GM23338 (cell line): ENCODE measurements around the gene ZNF239. TPM values are rescaled to one million over a fixed set of nuclear protein-coding genes. Genes with fewer than 3 reads are reported as not detected.
"Not testable (repeated sequence)": the region's sequence is repeated elsewhere in the genome, so short reads cannot be mapped to it uniquely, and the experiment has no call there.

Experiments used
- ATAC-seq: fragments of 200-7000 bp; cut with Tn5 transposase; 3 replicates; pipeline ENCODE4 v1.9.1; 2020
- DNase-seq: peaks from one replicate; pipeline ENCODE4 v3.0.0-alpha.2; 2015; ENCODE audit warnings: low spot score
- H2AFZ ChIP-seq: fragments of 200-600 bp; sonication (generic); 2 replicates; pipeline ENCODE4 v1.8.0; 2016; ENCODE audit warnings: antibody characterized with exemption, mild to moderate bottlenecking, moderate library complexity
- H3F3A ChIP-seq: fragments of 200-600 bp; sonication (generic); replicated peaks from 2 replicates; pipeline ENCODE4 v1.8.0; 2017; ENCODE audit warnings: antibody characterized with exemption, mixed run types, low read depth
- H3K27ac ChIP-seq: fragments of 200-600 bp; sonication (generic); 2 replicates; pipeline ENCODE4 v1.6.1; 2016; ENCODE audit warnings: low read depth
- H3K27me3 ChIP-seq: fragments of 200-600 bp; sonication (generic); 2 replicates; pipeline ENCODE4 v1.8.0; 2016; ENCODE audit warnings: mild to moderate bottlenecking, mixed run types, moderate library complexity; ENCODE audit not compliant: insufficient read depth
- H3K36me3 ChIP-seq: fragments of 200-600 bp; sonication (generic); 2 replicates; pipeline ENCODE4 v1.8.0; 2016; ENCODE audit warnings: mild to moderate bottlenecking; ENCODE audit not compliant: insufficient read depth
- H3K4me1 ChIP-seq: fragments of 200-600 bp; sonication (generic); 2 replicates; pipeline ENCODE4 v1.8.0; 2016; ENCODE audit warnings: mild to moderate bottlenecking, moderate library complexity; ENCODE audit not compliant: insufficient read depth
- H3K4me2 ChIP-seq: fragments of 200-600 bp; sonication (generic); 2 replicates; pipeline ENCODE4 v1.7.1; 2017; ENCODE audit warnings: mixed run types
- H3K4me3 ChIP-seq: fragments of 200-600 bp; sonication (generic); 2 replicates; pipeline ENCODE4 v1.6.1; 2016; ENCODE audit warnings: mixed run types
- H3K79me2 ChIP-seq: fragments of 200-600 bp; sonication (generic); replicated peaks from 2 replicates; pipeline ENCODE4 v1.8.0; 2017; ENCODE audit warnings: mild to moderate bottlenecking; ENCODE audit not compliant: insufficient read depth
- H3K9me2 ChIP-seq: fragments of 200-600 bp; sonication (generic); 2 replicates; pipeline ENCODE4 v1.8.0; 2017; ENCODE audit not compliant: insufficient read depth
- H4K20me1 ChIP-seq: fragments of 200-600 bp; sonication (generic); replicated peaks from 2 replicates; pipeline ENCODE4 v1.8.0; 2017; ENCODE audit warnings: mild to moderate bottlenecking; ENCODE audit not compliant: insufficient read depth
- H3K27ac Mint-ChIP-seq: 2 replicates; pipeline ENCODE4 v1.8.0; 2020; ENCODE audit warnings: inconsistent platforms, mild to moderate bottlenecking, moderate library complexity, mixed read lengths
- H3K27me3 Mint-ChIP-seq: 3 replicates; pipeline ENCODE4 v1.8.0; 2022; ENCODE audit warnings: low read depth, mild to moderate bottlenecking, moderate library complexity, mixed read lengths, inconsistent platforms; ENCODE audit not compliant: insufficient read depth, poor library complexity
- H3K36me3 Mint-ChIP-seq: 3 replicates; pipeline ENCODE4 v1.8.0; 2021; ENCODE audit warnings: low read depth, mild to moderate bottlenecking, inconsistent platforms, moderate library complexity, mixed read lengths
- H3K4me1 Mint-ChIP-seq: 3 replicates; pipeline ENCODE4 v1.8.0; 2020; ENCODE audit warnings: mild to moderate bottlenecking, inconsistent platforms, mixed read lengths
- H3K4me3 Mint-ChIP-seq: 3 replicates; pipeline ENCODE4 v1.8.0; 2021; ENCODE audit warnings: moderate library complexity, mild to moderate bottlenecking, inconsistent platforms, mixed read lengths
- H3K9me3 Mint-ChIP-seq: 3 replicates; pipeline ENCODE4 v1.8.0; 2020; ENCODE audit warnings: moderate library complexity, mild to moderate bottlenecking, inconsistent platforms, mixed read lengths
- JUNB ChIP-seq: IDR thresholded peaks from one replicate; pipeline ENCODE4 v1.6.1; 2016; ENCODE audit warnings: antibody characterized with exemption; ENCODE audit not compliant: unreplicated experiment
- NANOG ChIP-seq: IDR thresholded peaks from 2 replicates; pipeline ENCODE4 v1.6.1; 2016; ENCODE audit warnings: antibody characterized with exemption, borderline replicate concordance
- POLR2AphosphoS5 ChIP-seq: IDR thresholded peaks from 2 replicates; pipeline ENCODE4 v1.6.1; 2016; ENCODE audit warnings: antibody characterized with exemption, low read depth
- ZNF114 ChIP-seq: fragments of 250-450 bp; sonication (Bioruptor Pico); IDR thresholded peaks from 2 replicates; pipeline ENCODE4 v1.5.0; 2020; ENCODE audit warnings: mild to moderate bottlenecking, moderate library complexity
- ZNF331 ChIP-seq: fragments of 250-450 bp; sonication (Bioruptor Pico); IDR thresholded peaks from 2 replicates; pipeline ENCODE4 v1.5.0; 2020; ENCODE audit warnings: low read depth, mild to moderate bottlenecking, moderate library complexity
- polyA plus RNA-seq: library from polyadenylated mRNA; unstranded; fragments of >200 nt; fragmentation: Nextera tagmentation; extraction: Ambion mirVana; gene quantifications from 2 replicates; pipeline ENCODE4 v1.2.1, GENCODE V29; 2016
- total RNA-seq: library from RNA; depleted of rRNA; stranded (reverse); fragments of >200 nt; shearing (Covaris generic); gene quantifications from 2 replicates; pipeline ENCODE4 v1.2.3, GENCODE V29; 2014
- TF ChIP-seq, protein P1 (sequence below): IDR thresholded peaks from one replicate; pipeline ENCODE4 v1.6.1; 2018; ENCODE audit warnings: antibody characterized with exemption; ENCODE audit not compliant: unreplicated experiment
- TF ChIP-seq, protein P2 (sequence below): IDR thresholded peaks from 2 replicates; pipeline ENCODE4 v1.6.1; 2016; ENCODE audit warnings: antibody characterized with exemption

The ZNF239 gene
- total and polyA plus RNA-seq, 2 experiments from 2014 or later, result 6.7 to 13.8 TPM

DNA sequence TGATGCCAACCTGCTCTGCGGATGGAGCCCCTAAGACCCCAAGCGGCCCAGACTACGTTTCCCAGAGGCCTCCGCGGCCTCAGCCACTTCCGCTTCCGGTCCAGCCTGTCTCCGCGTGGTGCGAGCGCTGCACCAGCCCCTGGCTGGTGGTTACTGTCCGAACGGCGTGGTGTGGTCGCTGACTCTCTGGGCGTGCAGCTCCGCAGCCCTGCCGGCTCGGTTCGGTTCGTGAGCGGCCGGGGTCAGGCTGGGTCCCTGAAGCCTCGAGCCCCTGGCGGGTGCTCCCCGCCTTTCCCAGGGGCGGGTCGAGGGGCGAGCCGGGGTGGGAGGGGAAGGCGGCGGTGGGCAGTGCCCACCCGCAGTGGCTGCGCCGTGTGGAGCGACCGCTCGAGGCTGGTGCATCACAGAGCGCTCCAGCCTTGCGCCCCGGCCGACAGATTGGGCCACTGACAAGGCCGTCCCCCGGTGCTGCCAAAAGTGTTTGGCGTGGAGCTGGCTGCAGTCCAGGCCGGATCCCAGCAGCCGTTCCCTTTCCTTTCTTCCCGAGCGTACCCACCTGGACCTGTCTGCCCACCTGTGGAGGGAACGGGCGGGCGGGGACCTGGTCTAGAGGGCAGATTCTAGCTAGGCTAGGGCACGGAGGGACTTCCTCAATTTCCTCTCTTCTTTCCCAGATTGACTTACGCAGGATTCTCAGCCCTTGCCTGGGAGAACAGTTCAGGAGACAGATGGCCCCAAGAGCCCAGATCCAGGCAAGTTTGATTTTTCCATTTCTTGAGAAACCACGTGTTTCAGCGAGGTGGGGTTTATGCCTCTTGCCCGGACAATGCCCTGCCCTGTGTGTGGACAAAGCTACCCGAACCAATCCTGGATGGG is 32.1 kb upstream of the ZNF239 start, which contains the start of gene ZNF485 (continued):
- TF ChIP-seq, protein P1, sequence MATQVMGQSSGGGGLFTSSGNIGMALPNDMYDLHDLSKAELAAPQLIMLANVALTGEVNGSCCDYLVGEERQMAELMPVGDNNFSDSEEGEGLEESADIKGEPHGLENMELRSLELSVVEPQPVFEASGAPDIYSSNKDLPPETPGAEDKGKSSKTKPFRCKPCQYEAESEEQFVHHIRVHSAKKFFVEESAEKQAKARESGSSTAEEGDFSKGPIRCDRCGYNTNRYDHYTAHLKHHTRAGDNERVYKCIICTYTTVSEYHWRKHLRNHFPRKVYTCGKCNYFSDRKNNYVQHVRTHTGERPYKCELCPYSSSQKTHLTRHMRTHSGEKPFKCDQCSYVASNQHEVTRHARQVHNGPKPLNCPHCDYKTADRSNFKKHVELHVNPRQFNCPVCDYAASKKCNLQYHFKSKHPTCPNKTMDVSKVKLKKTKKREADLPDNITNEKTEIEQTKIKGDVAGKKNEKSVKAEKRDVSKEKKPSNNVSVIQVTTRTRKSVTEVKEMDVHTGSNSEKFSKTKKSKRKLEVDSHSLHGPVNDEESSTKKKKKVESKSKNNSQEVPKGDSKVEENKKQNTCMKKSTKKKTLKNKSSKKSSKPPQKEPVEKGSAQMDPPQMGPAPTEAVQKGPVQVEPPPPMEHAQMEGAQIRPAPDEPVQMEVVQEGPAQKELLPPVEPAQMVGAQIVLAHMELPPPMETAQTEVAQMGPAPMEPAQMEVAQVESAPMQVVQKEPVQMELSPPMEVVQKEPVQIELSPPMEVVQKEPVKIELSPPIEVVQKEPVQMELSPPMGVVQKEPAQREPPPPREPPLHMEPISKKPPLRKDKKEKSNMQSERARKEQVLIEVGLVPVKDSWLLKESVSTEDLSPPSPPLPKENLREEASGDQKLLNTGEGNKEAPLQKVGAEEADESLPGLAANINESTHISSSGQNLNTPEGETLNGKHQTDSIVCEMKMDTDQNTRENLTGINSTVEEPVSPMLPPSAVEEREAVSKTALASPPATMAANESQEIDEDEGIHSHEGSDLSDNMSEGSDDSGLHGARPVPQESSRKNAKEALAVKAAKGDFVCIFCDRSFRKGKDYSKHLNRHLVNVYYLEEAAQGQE, result no peak
- TF ChIP-seq POLR2AphosphoS5 (peak; percentile 90), ZNF114 (CRISPR knock-in tag) (no peak), ZNF331 (CRISPR knock-in tag) (no peak)

DNA sequence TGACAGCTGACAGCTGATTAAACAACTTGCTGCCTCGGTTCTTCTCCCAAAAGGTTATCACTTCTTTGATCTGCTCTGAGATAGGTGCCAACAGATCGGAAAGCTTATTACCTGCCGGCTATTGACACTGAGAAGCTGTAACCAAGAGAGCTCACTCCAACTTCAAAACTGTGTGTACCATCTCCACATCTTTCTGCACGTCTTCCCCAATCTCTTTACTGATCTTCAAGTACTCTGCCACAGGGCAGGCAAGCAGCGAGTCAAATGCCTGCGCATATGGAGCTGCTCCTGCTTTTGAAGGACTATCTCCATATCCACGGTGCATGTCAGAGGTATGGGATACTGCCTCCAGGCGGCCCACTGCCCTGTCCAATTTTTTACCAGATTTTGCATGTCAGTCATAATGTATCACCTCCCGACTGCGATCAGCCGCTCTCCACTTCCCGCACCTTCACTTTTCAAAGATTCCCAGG is 31.5 kb upstream of the ZNF239 start:
- H3K9me3 Mint-ChIP-seq, result peaks cover 27% of the 10 kb centered on the region
- DNase-seq (peak; percentile 1), ATAC-seq (peak; percentile 21)
- Histone ChIP-seq H3F3A (no peaks in the 10 kb centered on the region), H3K27ac (no peak overlapping the region), H2AFZ (peak overlapping the region; percentile 94), H3K4me2 (peak overlapping the region; percentile 89), H3K36me3 (peaks cover 7% of the 10 kb centered on the region; the same call in 1 of the 2 replicates), H3K79me2 (no peaks in the 10 kb centered on the region), H3K9me2 (peaks cover 3% of the 10 kb centered on the region; the same call in 1 of the 2 replicates), H3K4me3 (peak overlapping the region; percentile 75), H3K27me3 (no peaks in the 10 kb centered on the region), H3K4me1 (no peaks in the 10 kb centered on the region; the same call in 1 of the 2 replicates), H4K20me1 (no peaks in the 10 kb centered on the region)
- H3K27ac Mint-ChIP-seq, result no peak overlapping the region
- H3K4me1 Mint-ChIP-seq, result peaks cover 10% of the 10 kb centered on the region
- peaks cover 33% of the 10 kb centered on the region for H3K36me3 Mint-ChIP-seq
- no peak for TF ChIP-seq JUNB
- TF ChIP-seq ZNF114 (CRISPR knock-in tag), result no peak
- no peak for TF ChIP-seq NANOG
- TF ChIP-seq POLR2AphosphoS5, result no peak
- TF ChIP-seq, protein P2, sequence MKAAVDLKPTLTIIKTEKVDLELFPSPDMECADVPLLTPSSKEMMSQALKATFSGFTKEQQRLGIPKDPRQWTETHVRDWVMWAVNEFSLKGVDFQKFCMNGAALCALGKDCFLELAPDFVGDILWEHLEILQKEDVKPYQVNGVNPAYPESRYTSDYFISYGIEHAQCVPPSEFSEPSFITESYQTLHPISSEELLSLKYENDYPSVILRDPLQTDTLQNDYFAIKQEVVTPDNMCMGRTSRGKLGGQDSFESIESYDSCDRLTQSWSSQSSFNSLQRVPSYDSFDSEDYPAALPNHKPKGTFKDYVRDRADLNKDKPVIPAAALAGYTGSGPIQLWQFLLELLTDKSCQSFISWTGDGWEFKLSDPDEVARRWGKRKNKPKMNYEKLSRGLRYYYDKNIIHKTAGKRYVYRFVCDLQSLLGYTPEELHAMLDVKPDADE, result no peak
- H3K27me3 Mint-ChIP-seq, result peaks cover 11% of the 10 kb centered on the region
- peak overlapping the region; percentile 84 for H3K4me3 Mint-ChIP-seq

DNA sequence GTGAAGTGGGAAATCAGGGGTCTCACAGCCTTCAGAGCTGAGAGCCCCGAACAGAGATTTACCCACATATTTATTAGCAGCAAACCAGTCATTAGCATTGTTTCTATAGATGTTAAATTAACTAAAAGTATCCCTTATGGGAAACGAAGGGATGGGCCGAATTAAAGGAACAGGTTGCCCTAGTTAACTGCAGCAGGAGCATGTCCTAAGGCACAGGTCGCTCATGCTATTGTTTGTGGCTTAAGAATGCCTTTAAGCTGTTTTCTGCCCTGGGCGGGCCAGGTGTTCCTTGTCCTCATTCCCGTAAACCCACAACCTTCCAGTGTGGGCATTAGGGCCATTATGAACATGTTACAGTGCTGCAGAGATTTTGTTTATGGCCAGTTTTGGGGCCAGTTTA is 27.2 kb upstream of the ZNF239 start:
- H3K4me3 Mint-ChIP-seq, H2AFZ ChIP-seq, DNase-seq, H3K79me2 ChIP-seq, H3K27ac Mint-ChIP-seq, H3K36me3 Mint-ChIP-seq, H4K20me1 ChIP-seq, H3K4me1 Mint-ChIP-seq, H3K9me2 ChIP-seq, H3K36me3 ChIP-seq, H3K27ac ChIP-seq, ATAC-seq, H3K4me2 ChIP-seq, H3K27me3 ChIP-seq, H3K4me1 ChIP-seq, H3K4me3 ChIP-seq, H3K27me3 Mint-ChIP-seq, H3F3A ChIP-seq: not testable (repeated sequence)
- peaks cover 50% of the 10 kb centered on the region for H3K9me3 Mint-ChIP-seq
